Measurements from ENCODE around the gene ABHD4. TPM values are rescaled to one million over a fixed set of nuclear protein-coding genes. Genes with fewer than 3 reads are reported as not detected.
A peak's percentile ranks its signal among the peaks of the same experiment; 100 is the strongest.

The ABHD4 gene
- total and polyA plus RNA-seq, 2 of the 4 experiments (the other 2 are of a cell fraction), result 5.0 to 22.0 TPM

DNA sequence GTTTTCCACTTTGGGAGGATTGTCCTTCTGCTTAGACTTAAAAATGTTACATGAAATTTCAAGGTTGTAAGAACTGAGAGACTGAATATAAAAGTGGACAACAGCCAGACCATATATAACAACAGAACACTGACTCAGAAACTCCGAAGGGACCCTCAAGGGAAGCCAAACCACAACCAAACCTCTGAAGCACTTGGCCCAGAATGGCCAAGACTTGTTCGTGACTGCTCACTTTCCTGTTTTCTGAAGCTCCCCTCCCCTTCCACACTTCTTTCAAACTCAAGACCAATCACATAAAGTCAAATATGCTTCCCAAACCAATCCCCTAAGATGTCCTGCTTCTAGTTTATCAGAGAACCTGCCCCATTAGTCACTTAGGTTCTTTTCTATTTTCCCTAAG, 32.4 kb downstream of the ABHD4 start:
- peak overlapping the region; percentile 23 for H2AK9ac ChIP-seq (replicated peaks; ENCODE audit: low read depth, low read length, poor library complexity)
- H4K91ac ChIP-seq (ENCODE audit: insufficient read depth, low read depth, low read length), result no peak overlapping the region
- no peak for ATAC-seq (ENCODE audit: low read depth)
- WGBS, 2 experiments (ENCODE audit: extremely low coverage in 2 of 2, insufficient read length in 1 of 2), result 29% methylated on average over 1 of the region's 2 CpGs; no CpG with 5 or more reads in 1 of the 2 experiments
- ChIA-PET POLR2A (ENCODE audit: unreplicated experiment) (no interaction called here), CTCF (no interaction called here)
- H2BK5ac ChIP-seq (ENCODE audit: low read depth, low read length, poor library complexity, severe bottlenecking), result no peak overlapping the region
- no peak overlapping the region; the same call in 1 of the 2 replicates for H3K4me2 ChIP-seq (ENCODE audit: low read depth, low read length)
- H3K27ac ChIP-seq (ENCODE audit: insufficient read depth, low read length), result no peak overlapping the region
- no peak overlapping the region for H3K56ac ChIP-seq (ENCODE audit: extremely low read depth, insufficient read depth, low read length)
- no peak overlapping the region for H2BK20ac ChIP-seq (ENCODE audit: low read depth, low read length)
- H3K9me3 ChIP-seq (ENCODE audit: control insufficient read depth, insufficient read depth, low read length), result no peaks in the 10 kb centered on the region
- H2AFZ ChIP-seq (replicated peaks; ENCODE audit: low read length, poor library complexity), result no peak overlapping the region
- peak; percentile 90 for DNase-seq
- H3K9me1 ChIP-seq (ENCODE audit: insufficient read depth, low read length), result no peaks in the 10 kb centered on the region; the same call in 1 of the 2 replicates
- H3K9ac ChIP-seq (ENCODE audit: low read depth, low read length), result no peak overlapping the region
- no peaks in the 10 kb centered on the region for H3K36me3 ChIP-seq (ENCODE audit: control insufficient read depth, insufficient read depth, low read length)
- 0 out of 2 replicates have a peak overlapping the region, but pooled peaks have one; percentile 37 for H3K14ac ChIP-seq (replicated peaks; ENCODE audit: low read depth, low read length)
- 0 out of 4 replicates have a peak overlapping the region, but pooled peaks of 1 of the 2 experiments have one; percentile 25 for H4K8ac ChIP-seq (ENCODE audit: low read depth in 2 of 2, low read length in 2 of 2)
- H3K4ac ChIP-seq (ENCODE audit: low read depth, low read length), result no peak overlapping the region
- no peak overlapping the region for H3K23ac ChIP-seq (ENCODE audit: low read depth, low read length)
- peaks cover 4% of the 10 kb centered on the region; the same call in 1 of the 2 replicates for H3K4me1 ChIP-seq (ENCODE audit: control insufficient read depth, insufficient read depth, low read length)
- H3K4me3 ChIP-seq (ENCODE audit: insufficient read depth, low read depth, low read length), result no peak overlapping the region
- no peak overlapping the region for H4K5ac ChIP-seq (ENCODE audit: low read depth, low read length)
- H3K18ac ChIP-seq (ENCODE audit: low read depth, low read length), result no peak overlapping the region
- H2BK15ac ChIP-seq (ENCODE audit: low read depth, low read length), result no peak overlapping the region
- BruUV-seq (replicated peaks), result no TSS peak
- H4K20me1 ChIP-seq (ENCODE audit: insufficient read depth, low read length), result no peaks in the 10 kb centered on the region
- H3K79me1 ChIP-seq (ENCODE audit: low read depth in 1 of 2, low read length in 2 of 2), result no peaks in the 10 kb centered on the region
- no peak overlapping the region for H2AK5ac ChIP-seq (ENCODE audit: low read depth, low read length)
- H3K27me3 ChIP-seq (ENCODE audit: control insufficient read depth, insufficient read depth, low read length), result peaks cover 12% of the 10 kb centered on the region
- no peak for TF ChIP-seq POLR2A (IDR thresholded peaks at IDR 0.05; ENCODE audit: low read depth, low read length)
- no peak for TF ChIP-seq BHLHE40 (IDR thresholded peaks at IDR 0.05; ENCODE audit: low read depth, low read length)
- H2BK120ac ChIP-seq (ENCODE audit: low read depth, low read length), result no peak overlapping the region
- in situ Hi-C loops (cut with MboI; ENCODE audit: low sequenced_read_pairs) (no loop called here), dilution Hi-C loops (cut with HindIII; ENCODE audit: low sequenced_read_pairs, unreplicated experiment) (no loop called here), intact Hi-C loops (cut with micrococcal nuclease) (no loop called here)
